ENCODE results near the gene DSE.

DSE gene

DNA sequence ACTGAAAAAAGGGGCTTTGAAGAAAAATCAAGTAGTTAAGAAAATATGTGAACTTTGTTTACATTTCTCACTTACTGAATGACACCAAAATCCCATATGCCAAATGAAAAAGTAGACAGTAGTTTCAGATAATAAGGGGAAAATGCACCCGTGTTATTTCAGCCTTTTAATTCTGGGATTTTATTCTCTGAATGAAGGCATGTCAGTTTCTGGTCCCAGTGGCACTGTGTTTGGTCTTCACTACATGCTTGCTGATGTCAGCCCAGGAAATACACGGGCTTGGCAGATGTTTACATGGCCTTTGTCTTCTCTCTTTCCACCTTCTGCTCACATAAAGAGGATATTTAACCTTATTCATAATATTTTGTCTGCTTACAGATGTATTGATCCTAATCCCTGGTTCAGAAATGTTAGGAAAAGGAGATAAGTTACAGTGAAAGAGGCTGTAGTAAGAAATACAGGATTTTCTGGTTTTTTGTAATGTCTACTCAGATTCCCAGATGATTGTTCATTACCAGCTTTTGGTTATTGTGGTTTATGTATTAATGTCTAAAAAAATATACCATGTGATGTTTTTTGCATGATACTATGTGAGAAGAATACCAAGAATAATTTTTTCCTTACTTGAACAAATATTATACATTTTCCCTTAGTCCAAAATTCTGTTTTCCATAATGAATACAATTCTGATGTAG, 27.7 kb downstream of the DSE start:
- POLR2A ChIA-PET: no interaction called here
- CTCF ChIA-PET: no interaction called here
- TF ChIP-seq ZNF384 (IDR thresholded peaks at IDR 0.05) (no peak), CTBP1 (IDR thresholded peaks at IDR 0.05; ENCODE audit: borderline replicate concordance) (no peak), FOXK2 (IDR thresholded peaks at IDR 0.05) (no peak), HDGF (IDR thresholded peaks at IDR 0.05; ENCODE audit: borderline replicate concordance) (no peak), ARNT (IDR thresholded peaks at IDR 0.05) (no peak), PKNOX1 (IDR thresholded peaks at IDR 0.05) (no peak), LEF1 (IDR thresholded peaks at IDR 0.05; ENCODE audit: borderline replicate concordance) (no peak), SUZ12 (IDR thresholded peaks at IDR 0.05) (no peak), TARDBP (IDR thresholded peaks at IDR 0.05) (no peak), FOXM1 (IDR thresholded peaks at IDR 0.05; ENCODE audit: borderline replicate concordance) (no peak)
- no peak for DNase-seq (ENCODE audit: extremely low spot score)

DNA sequence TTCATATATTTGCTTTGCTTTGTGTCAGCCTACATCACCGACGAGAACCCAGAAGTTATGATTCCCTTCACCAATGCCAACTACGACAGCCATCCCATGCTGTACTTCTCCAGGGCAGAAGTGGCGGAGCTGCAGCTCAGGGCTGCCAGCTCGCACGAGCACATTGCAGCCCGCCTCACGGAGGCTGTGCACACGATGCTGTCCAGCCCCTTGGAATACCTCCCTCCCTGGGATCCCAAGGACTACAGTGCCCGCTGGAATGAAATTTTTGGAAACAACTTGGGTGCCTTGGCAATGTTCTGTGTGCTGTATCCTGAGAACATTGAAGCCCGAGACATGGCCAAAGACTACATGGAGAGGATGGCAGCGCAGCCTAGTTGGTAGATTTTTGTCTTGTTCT, 28.5 kb downstream of the DSE start:
- ChIA-PET POLR2A (no interaction called here), CTCF (no interaction called here)
- no peak for DNase-seq (ENCODE audit: extremely low spot score)
- TF ChIP-seq HDGF (IDR thresholded peaks at IDR 0.05; ENCODE audit: borderline replicate concordance) (no peak), PKNOX1 (IDR thresholded peaks at IDR 0.05) (no peak), CTBP1 (IDR thresholded peaks at IDR 0.05; ENCODE audit: borderline replicate concordance) (no peak), FOXM1 (IDR thresholded peaks at IDR 0.05; ENCODE audit: borderline replicate concordance) (no peak), FOXK2 (IDR thresholded peaks at IDR 0.05) (no peak), TARDBP (IDR thresholded peaks at IDR 0.05) (no peak), ELF4 (IDR thresholded peaks at IDR 0.05) (no peak), BHLHE40 (IDR thresholded peaks at IDR 0.05; ENCODE audit: borderline replicate concordance) (no peak), ARNT (IDR thresholded peaks at IDR 0.05) (no peak), FOXA1 (IDR thresholded peaks at IDR 0.05) (no peak), LEF1 (IDR thresholded peaks at IDR 0.05; ENCODE audit: borderline replicate concordance) (no peak), SUZ12 (IDR thresholded peaks at IDR 0.05) (no peak), L3MBTL2 (conservative IDR thresholded peaks at IDR 0.05) (no peak), ZNF384 (IDR thresholded peaks at IDR 0.05) (no peak), SP1 (IDR thresholded peaks at IDR 0.05) (no peak), NFRKB (IDR thresholded peaks at IDR 0.05) (no peak)

DNA sequence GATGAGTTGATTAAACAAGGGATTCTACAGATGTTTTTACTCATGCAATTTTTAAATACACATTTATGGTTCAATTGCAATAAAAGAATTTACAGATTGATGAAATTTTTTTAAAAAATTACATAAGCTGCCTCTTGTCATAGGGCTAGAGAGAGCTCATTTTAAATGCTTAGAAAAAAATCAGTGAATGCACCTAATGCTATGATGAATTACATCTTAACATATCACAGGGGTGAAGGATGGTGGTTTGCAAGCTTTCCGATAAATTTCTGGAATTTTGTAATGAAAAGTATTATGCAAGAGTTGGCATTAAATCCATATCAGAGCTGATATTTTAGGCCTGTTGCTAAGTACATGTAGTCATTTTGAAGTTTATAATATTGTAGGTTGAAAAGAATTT, 29.6 kb downstream of the DSE start:
- POLR2A ChIA-PET: no interaction called here
- DNase-seq (ENCODE audit: extremely low spot score): no peak
- CTCF ChIA-PET: interaction anchor here (0.6 kb wide), 1 partner anchor 22 kb away, joined by 3 read pairs; no protein-coding TSS in a partner anchor

DNA sequence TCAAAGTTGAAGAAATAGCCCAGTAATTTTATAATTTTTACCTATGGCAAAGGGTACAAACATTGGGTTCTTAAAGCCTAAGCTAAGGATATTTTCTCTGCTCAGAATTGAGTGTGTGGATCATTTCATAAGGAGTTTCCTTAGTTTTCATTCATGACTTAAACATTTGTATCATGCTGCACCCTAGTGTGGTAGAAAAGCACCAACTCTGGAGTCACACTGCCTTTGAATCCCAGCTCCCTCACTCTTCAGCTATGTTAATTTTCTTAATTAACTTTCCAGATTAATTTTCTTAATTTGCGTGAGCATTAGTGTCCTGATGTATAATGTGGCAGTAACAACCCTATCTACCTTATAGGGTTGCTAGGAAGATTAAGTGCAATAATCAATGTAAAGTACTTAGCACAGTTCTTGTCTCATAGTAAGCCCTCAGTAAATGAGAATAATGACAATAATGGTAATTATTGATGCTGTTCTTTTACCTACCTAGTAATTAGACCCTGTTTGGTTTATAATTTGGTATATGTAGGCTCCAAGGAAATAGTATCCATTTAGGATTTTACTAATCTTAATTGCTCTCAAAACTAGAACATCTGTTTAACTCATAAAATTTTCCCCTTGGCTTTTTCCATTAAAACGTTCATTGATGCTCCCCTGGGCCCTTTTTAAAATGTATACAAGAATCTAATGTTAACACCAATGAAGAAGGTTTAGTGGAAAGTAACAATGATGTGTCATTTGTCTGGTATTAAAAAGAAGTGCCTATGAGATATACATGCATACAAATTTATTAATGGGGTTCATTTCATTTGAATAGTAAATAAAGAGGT, 31.6 kb downstream of the DSE start:
- no peak for TF ChIP-seq LEF1 (IDR thresholded peaks at IDR 0.05; ENCODE audit: borderline replicate concordance)
- TF ChIP-seq TARDBP (IDR thresholded peaks at IDR 0.05): no peak
- TF ChIP-seq ELF4 (IDR thresholded peaks at IDR 0.05): no peak
- no peak for TF ChIP-seq ZNF384 (IDR thresholded peaks at IDR 0.05)
- no peak for TF ChIP-seq HDGF (IDR thresholded peaks at IDR 0.05; ENCODE audit: borderline replicate concordance)
- no peak for TF ChIP-seq FOXK2 (IDR thresholded peaks at IDR 0.05)
- no peak for TF ChIP-seq FOXM1 (IDR thresholded peaks at IDR 0.05; ENCODE audit: borderline replicate concordance)
- TF ChIP-seq NFRKB (IDR thresholded peaks at IDR 0.05): no peak
- TF ChIP-seq L3MBTL2 (conservative IDR thresholded peaks at IDR 0.05): no peak
- TF ChIP-seq PKNOX1 (IDR thresholded peaks at IDR 0.05): no peak
- CTCF ChIA-PET: interaction anchor here (1.4 kb wide), 1 partner anchor 9 kb away, joined by 4 read pairs; no protein-coding TSS in a partner anchor
- POLR2A ChIA-PET: interaction anchor here (0.9 to 1.2 kb wide), 2 partner anchors 31 to 122 kb away, joined by 3 read pairs; partner anchors contain the start of gene TSPYL1
- no peak for DNase-seq (ENCODE audit: extremely low spot score)

More for the DNA sequence above, 29.6 kb downstream of the DSE start:
- no peak for TF ChIP-seq CTBP1 (IDR thresholded peaks at IDR 0.05; ENCODE audit: borderline replicate concordance)
- no peak for TF ChIP-seq L3MBTL2 (conservative IDR thresholded peaks at IDR 0.05)
- no peak for TF ChIP-seq TARDBP (IDR thresholded peaks at IDR 0.05)
- TF ChIP-seq FOXA1 (IDR thresholded peaks at IDR 0.05): no peak

DNA sequence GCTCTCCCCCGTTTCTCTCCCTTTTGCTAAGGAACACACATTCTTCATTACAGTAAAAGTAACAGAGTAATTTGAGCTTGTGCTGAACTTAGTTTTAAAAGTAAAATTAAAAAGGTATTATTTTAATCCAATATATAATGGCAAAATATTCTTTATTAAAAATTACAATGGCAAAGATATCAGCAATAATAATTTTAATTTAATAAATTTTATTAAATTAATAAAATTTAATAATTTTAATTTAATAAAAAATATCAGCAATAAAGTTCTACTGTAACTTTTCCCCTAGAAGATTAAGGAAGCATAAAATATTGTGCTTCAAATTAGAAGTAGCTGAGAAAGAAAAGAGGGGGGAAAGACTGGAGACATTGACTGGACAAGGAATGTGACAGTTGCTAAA, 32.5 kb downstream of the DSE start:
- DNase-seq (ENCODE audit: extremely low spot score): no peak
- TF ChIP-seq L3MBTL2 (conservative IDR thresholded peaks at IDR 0.05) (no peak), BHLHE40 (IDR thresholded peaks at IDR 0.05; ENCODE audit: borderline replicate concordance) (no peak), SP1 (IDR thresholded peaks at IDR 0.05) (no peak), FOXK2 (IDR thresholded peaks at IDR 0.05) (no peak), SUZ12 (IDR thresholded peaks at IDR 0.05) (no peak), NFRKB (IDR thresholded peaks at IDR 0.05) (no peak), ARNT (IDR thresholded peaks at IDR 0.05) (no peak), LEF1 (IDR thresholded peaks at IDR 0.05; ENCODE audit: borderline replicate concordance) (no peak), ELF4 (IDR thresholded peaks at IDR 0.05) (no peak), ZNF384 (IDR thresholded peaks at IDR 0.05) (no peak), HDGF (IDR thresholded peaks at IDR 0.05; ENCODE audit: borderline replicate concordance) (no peak), TARDBP (IDR thresholded peaks at IDR 0.05) (no peak), CTBP1 (IDR thresholded peaks at IDR 0.05; ENCODE audit: borderline replicate concordance) (no peak), FOXA1 (IDR thresholded peaks at IDR 0.05) (no peak)
- ChIA-PET POLR2A (no interaction called here), CTCF (interaction anchor here (0.6 kb wide), 1 partner anchor 27 kb away, joined by 3 read pairs; no protein-coding TSS in a partner anchor)
